CD4-positive, alpha-beta memory T cell (primary cell): ENCODE results near the gene ARL8B. TPM values are rescaled to one million over a fixed set of nuclear protein-coding genes. Genes with fewer than 3 reads are reported as not detected.

Source experiments
- CTCF ChIA-PET: fragments of 350-600 bp; sonication (Branson Sonifier 250); formaldehyde crosslinking; loops from one replicate; lab custom pipeline; 2021; ENCODE audit warnings: inconsistent platforms; ENCODE audit not compliant: partially characterized antibody; lab: Charles Lee
- POLR2A ChIA-PET: fragments of 350-600 bp; sonication (Branson Sonifier 250); formaldehyde crosslinking; loops from one replicate; lab custom pipeline; 2021; ENCODE audit not compliant: partially characterized antibody; lab: Charles Lee
- DNase-seq, 5 donors: peaks; one replicate each; pipeline versions ENCODE4 v3.0.0 to v3.0.0-alpha.2; 2020 to 2022; ENCODE audit warnings: mixed read lengths in 1 of 5
- H3K27ac ChIP-seq: one replicate; pipeline ENCODE4 v1.7.0; 2013; ENCODE audit warnings: low read depth, low read length
- H3K27me3 ChIP-seq: 2 replicates; pipeline ENCODE4 v1.7.0; 2013; ENCODE audit warnings: mild to moderate bottlenecking, low read length, moderate library complexity; ENCODE audit not compliant: insufficient read depth
- H3K36me3 ChIP-seq: 2 replicates; pipeline ENCODE4 v1.7.0; 2013; ENCODE audit warnings: mild to moderate bottlenecking, low read length, moderate library complexity; ENCODE audit not compliant: insufficient read depth
- H3K4me1 ChIP-seq: 2 replicates; pipeline ENCODE4 v1.7.0; 2013; ENCODE audit warnings: mild to moderate bottlenecking, low read length, moderate library complexity; ENCODE audit not compliant: insufficient read depth
- H3K4me3 ChIP-seq, 2 donors: one replicate each; pipeline ENCODE4 v1.7.0; 2013; ENCODE audit warnings: low read length in 2 of 2, mild to moderate bottlenecking in 1 of 2
- H3K9me3 ChIP-seq, 2 donors: one replicate each; pipeline ENCODE4 v1.7.0; 2013; ENCODE audit warnings: low read length in 2 of 2, control low read depth in 1 of 2; ENCODE audit not compliant: control insufficient read depth in 1 of 2
- H3K27ac Mint-ChIP-seq, 7 donors: one replicate each; pipeline ENCODE4 v1.8.0; 2020 to 2021; ENCODE audit warnings: mixed read lengths in 7 of 7, mild to moderate bottlenecking in 6 of 7, inconsistent platforms in 3 of 7, moderate library complexity in 3 of 7
- H3K27me3 Mint-ChIP-seq, 2 donors: one replicate each; pipeline ENCODE4 v1.8.0; 2020 to 2021; ENCODE audit warnings: mixed read lengths in 2 of 2
- H3K36me3 Mint-ChIP-seq, 2 donors: one replicate each; pipeline ENCODE4 v1.8.0; 2020 to 2021; ENCODE audit warnings: mixed read lengths in 2 of 2, inconsistent platforms in 1 of 2, mild to moderate bottlenecking in 1 of 2
- H3K4me1 Mint-ChIP-seq, 4 donors: one replicate each; pipeline ENCODE4 v1.8.0; 2020 to 2021; ENCODE audit warnings: mixed read lengths in 4 of 4, mild to moderate bottlenecking in 1 of 4
- H3K4me3 Mint-ChIP-seq, 8 donors: one replicate each; pipeline ENCODE4 v1.8.0; 2020 to 2021; ENCODE audit warnings: mixed read lengths in 8 of 8, mild to moderate bottlenecking in 7 of 8, moderate library complexity in 6 of 8, inconsistent platforms in 3 of 8
- H3K9me3 Mint-ChIP-seq, 8 donors: one replicate each; pipeline ENCODE4 v1.8.0; 2020 to 2021; ENCODE audit warnings: mixed read lengths in 8 of 8, mild to moderate bottlenecking in 5 of 8, inconsistent platforms in 3 of 8, moderate library complexity in 1 of 8
- intact Hi-C: fragments of 100-400 bp; cut with micrococcal nuclease; formaldehyde crosslinking; loops from one replicate; pipeline ENCODE4 v1.15.1; 2023
- polyA plus RNA-seq, 2 donors: library from polyadenylated mRNA; unstranded; fragments of 300-500 nt; fragmentation: Illumina TruSeq; gene quantifications; one replicate each; pipeline ENCODE4 v1.2.3, GENCODE V29; 2021
- total RNA-seq, 2 experiments: library from RNA; stranded (reverse); gene quantifications; one replicate each; pipeline ENCODE4 v1.2.3, GENCODE V29; 2021

Gene ARL8B
- total and polyA plus RNA-seq, 4 experiments from 2014 or later, result 46.1 to 60.9 (median 58.0) TPM

- no peak overlapping the region for H3K27ac ChIP-seq
- H3K9me3 Mint-ChIP-seq, result no peaks in the 10 kb centered on the region
- no peaks in the 10 kb centered on the region for H3K36me3 ChIP-seq
- H3K27me3 ChIP-seq, result no peaks in the 10 kb centered on the region
- H3K9me3 ChIP-seq, result no peaks in the 10 kb centered on the region
- no peak overlapping the region for H3K4me3 ChIP-seq
- peak overlapping the region in 6 of 7 donors; percentile 9 to 81 (median 25) for H3K27ac Mint-ChIP-seq
- H3K4me1 ChIP-seq, result peaks cover 37% of the 10 kb centered on the region
- intact Hi-C loops, result no loop called here
- DNase-seq, result no peak
- H3K4me1 Mint-ChIP-seq, result peaks cover 44 to 69% (median 56%) of the 10 kb centered on the region in 4 donors
- no peaks in the 10 kb centered on the region for H3K27me3 Mint-ChIP-seq
- H3K36me3 Mint-ChIP-seq, result peaks cover 4 to 7% of the 10 kb centered on the region in 2 donors
- ChIA-PET POLR2A (no interaction called here), CTCF (interaction anchor here (1.6 to 2.4 kb wide), 2 partner anchors 11 to 28 kb away, joined by 4 to 16 read pairs; partner anchors contain the start of gene ARL8B)
- no peak overlapping the region for H3K4me3 Mint-ChIP-seq
These were observed 12.4 kb downstream of the ARL8B start for GRCh38 chr3:5134499-5134898.

- no peak overlapping the region for H3K27ac ChIP-seq
- Mint-ChIP-seq H3K27ac (peak overlapping the region; percentile 9 to 74 (median 47)), H3K27me3 (no peaks in the 10 kb centered on the region), H3K36me3 (peaks cover 4 to 13% of the 10 kb centered on the region in 2 donors), H3K4me1 (peaks cover 47 to 73% (median 62%) of the 10 kb centered on the region in 4 donors), H3K4me3 (peak overlapping the region in 2 of 8 donors; percentile 0 to 51), H3K9me3 (no peaks in the 10 kb centered on the region)
- H3K4me1 ChIP-seq, result peaks cover 49% of the 10 kb centered on the region
- no peaks in the 10 kb centered on the region for H3K9me3 ChIP-seq
- ChIA-PET POLR2A (interaction anchor here (0.7 to 2.5 kb wide), 4 partner anchors 13 to 61 kb away, joined by 3 to 10 read pairs (median 4); partner anchors contain the start of gene ARL8B), CTCF (interaction anchor here (0.7 to 3.7 kb wide), 14 partner anchors 13 to 290 kb away, joined by 3 to 24 read pairs (median 4); partner anchors contain the start of genes ARL8B and EDEM1)
- no peaks in the 10 kb centered on the region for H3K27me3 ChIP-seq
- DNase-seq, result peak; percentile 49 to 67 (median 62)
- H3K36me3 ChIP-seq, result no peaks in the 10 kb centered on the region
- H3K4me3 ChIP-seq, result no peak overlapping the region
- intact Hi-C loops, result loop anchor here (1.0 to 5.0 kb wide), 5 partner anchors 51 to 291 kb away; partner anchors contain the start of gene EDEM1
These were observed 14.3 kb downstream of the ARL8B start for GRCh38 chr3:5136211-5136918.

- Histone ChIP-seq H3K27me3 (no peaks in the 10 kb centered on the region), H3K9me3 (no peaks in the 10 kb centered on the region), H3K36me3 (no peaks in the 10 kb centered on the region), H3K4me1 (peaks cover 51% of the 10 kb centered on the region), H3K4me3 (no peak overlapping the region), H3K27ac (no peak overlapping the region)
- H3K9me3 Mint-ChIP-seq, result no peaks in the 10 kb centered on the region
- H3K27ac Mint-ChIP-seq, result peak overlapping the region; percentile 9 to 74 (median 47)
- H3K4me3 Mint-ChIP-seq, result peak overlapping the region in 2 of 8 donors; percentile 0 to 2
- peaks cover 51 to 77% (median 66%) of the 10 kb centered on the region in 4 donors for H3K4me1 Mint-ChIP-seq
- peaks cover 10 to 13% of the 10 kb centered on the region in 2 donors for H3K36me3 Mint-ChIP-seq
- intact Hi-C loops, result loop anchor here (1.0 to 5.0 kb wide), 5 partner anchors 50 to 290 kb away; partner anchors contain the start of gene EDEM1
- CTCF ChIA-PET, result interaction anchor here (0.7 to 3.7 kb wide), 15 partner anchors 11 to 290 kb away, joined by 3 to 24 read pairs (median 5); partner anchors contain the start of gene ARL8B
- H3K27me3 Mint-ChIP-seq, result no peaks in the 10 kb centered on the region
- no peak for DNase-seq
- POLR2A ChIA-PET, result interaction anchor here (1.5 to 2.5 kb wide), 3 partner anchors 14 to 56 kb away, joined by 4 to 10 read pairs (median 5); partner anchors contain the start of gene ARL8B
These were observed 14.9 kb downstream of the ARL8B start for GRCh38 chr3:5136919-5137429.

- H3K4me1 Mint-ChIP-seq, result peaks cover 42 to 76% (median 61%) of the 10 kb centered on the region in 4 donors
These were observed 16.3 kb downstream of the ARL8B start for GRCh38 chr3:5138214-5138981.

GRCh38 chr3:5140230-5140621 lies 18.1 kb downstream of the ARL8B start:
- Histone ChIP-seq H3K9me3 (no peaks in the 10 kb centered on the region), H3K36me3 (no peaks in the 10 kb centered on the region), H3K4me1 (peaks cover 42% of the 10 kb centered on the region), H3K27ac (no peak overlapping the region), H3K27me3 (no peaks in the 10 kb centered on the region), H3K4me3 (no peak overlapping the region)
- POLR2A ChIA-PET, result no interaction called here
- DNase-seq, result no peak
- Mint-ChIP-seq H3K36me3 (peaks cover 34 to 35% of the 10 kb centered on the region in 2 donors), H3K9me3 (peaks cover 0 to 10% (median 0%) of the 10 kb centered on the region in 8 donors), H3K27ac (peak overlapping the region in 3 of 7 donors; percentile 24 to 88 (median 38)), H3K4me1 (peaks cover 44 to 83% (median 65%) of the 10 kb centered on the region in 4 donors), H3K4me3 (peak overlapping the region in 2 of 8 donors; percentile 7 to 44), H3K27me3 (no peaks in the 10 kb centered on the region)
- intact Hi-C loops, result no loop called here
- CTCF ChIA-PET, result interaction anchor here (1.2 kb wide), 1 partner anchor 53 kb away, joined by 3 read pairs; no protein-coding TSS in a partner anchor

More at GRCh38 chr3:5138214-5138981, 16.3 kb downstream of the ARL8B start:
- H3K36me3 Mint-ChIP-seq, result peaks cover 20 to 21% of the 10 kb centered on the region in 2 donors
- ChIA-PET CTCF (interaction anchor here (0.6 to 3.7 kb wide), 9 partner anchors 12 to 168 kb away, joined by 3 to 24 read pairs (median 4); no protein-coding TSS in a partner anchor), POLR2A (interaction anchor here (1.9 kb wide), 1 partner anchor 48 kb away, joined by 4 read pairs; no protein-coding TSS in a partner anchor)
- peak overlapping the region in 5 of 7 donors; percentile 43 to 78 (median 64) for H3K27ac Mint-ChIP-seq
- Histone ChIP-seq H3K27ac (no peak overlapping the region), H3K9me3 (no peaks in the 10 kb centered on the region), H3K36me3 (no peaks in the 10 kb centered on the region), H3K4me1 (peaks cover 48% of the 10 kb centered on the region), H3K4me3 (no peak overlapping the region), H3K27me3 (no peaks in the 10 kb centered on the region)
- H3K27me3 Mint-ChIP-seq, result no peaks in the 10 kb centered on the region
- no peak overlapping the region for H3K4me3 Mint-ChIP-seq
- intact Hi-C loops, result loop anchor here (5.0 kb wide), 2 partner anchors 49 to 289 kb away; partner anchors contain the start of gene EDEM1
- no peak for DNase-seq
- H3K9me3 Mint-ChIP-seq, result no peaks in the 10 kb centered on the region

- H3K36me3 Mint-ChIP-seq, result peaks cover 40 to 41% of the 10 kb centered on the region in 2 donors
- H3K9me3 ChIP-seq, result no peaks in the 10 kb centered on the region
These were observed 18.7 kb downstream of the ARL8B start for GRCh38 chr3:5140839-5141238.

More at GRCh38 chr3:5140839-5141238, 18.7 kb downstream of the ARL8B start:
- Histone ChIP-seq H3K27ac (no peak overlapping the region), H3K4me1 (peaks cover 42% of the 10 kb centered on the region), H3K36me3 (no peaks in the 10 kb centered on the region), H3K4me3 (no peak overlapping the region), H3K27me3 (no peaks in the 10 kb centered on the region)
- H3K27ac Mint-ChIP-seq, result peak overlapping the region in 1 of 7 donors; percentile 14
- no peaks in the 10 kb centered on the region for H3K27me3 Mint-ChIP-seq
- ChIA-PET POLR2A (no interaction called here), CTCF (no interaction called here)
- peaks cover 0 to 16% (median 2%) of the 10 kb centered on the region in 8 donors for H3K9me3 Mint-ChIP-seq
- H3K4me3 Mint-ChIP-seq, result no peak overlapping the region
- peaks cover 44 to 89% (median 70%) of the 10 kb centered on the region in 4 donors for H3K4me1 Mint-ChIP-seq
- intact Hi-C loops, result no loop called here
- no peak for DNase-seq
